Inferior parietal cortex (tissue), 1 donor: ENCODE measurements around the gene ADRM1.

ENCODE experiments used
- DNase-seq: peaks from one replicate; pipeline ENCODE4 v3.0.0-alpha.2; 2016; ENCODE audit errors: extremely low spot score

ADRM1 gene

DNA sequence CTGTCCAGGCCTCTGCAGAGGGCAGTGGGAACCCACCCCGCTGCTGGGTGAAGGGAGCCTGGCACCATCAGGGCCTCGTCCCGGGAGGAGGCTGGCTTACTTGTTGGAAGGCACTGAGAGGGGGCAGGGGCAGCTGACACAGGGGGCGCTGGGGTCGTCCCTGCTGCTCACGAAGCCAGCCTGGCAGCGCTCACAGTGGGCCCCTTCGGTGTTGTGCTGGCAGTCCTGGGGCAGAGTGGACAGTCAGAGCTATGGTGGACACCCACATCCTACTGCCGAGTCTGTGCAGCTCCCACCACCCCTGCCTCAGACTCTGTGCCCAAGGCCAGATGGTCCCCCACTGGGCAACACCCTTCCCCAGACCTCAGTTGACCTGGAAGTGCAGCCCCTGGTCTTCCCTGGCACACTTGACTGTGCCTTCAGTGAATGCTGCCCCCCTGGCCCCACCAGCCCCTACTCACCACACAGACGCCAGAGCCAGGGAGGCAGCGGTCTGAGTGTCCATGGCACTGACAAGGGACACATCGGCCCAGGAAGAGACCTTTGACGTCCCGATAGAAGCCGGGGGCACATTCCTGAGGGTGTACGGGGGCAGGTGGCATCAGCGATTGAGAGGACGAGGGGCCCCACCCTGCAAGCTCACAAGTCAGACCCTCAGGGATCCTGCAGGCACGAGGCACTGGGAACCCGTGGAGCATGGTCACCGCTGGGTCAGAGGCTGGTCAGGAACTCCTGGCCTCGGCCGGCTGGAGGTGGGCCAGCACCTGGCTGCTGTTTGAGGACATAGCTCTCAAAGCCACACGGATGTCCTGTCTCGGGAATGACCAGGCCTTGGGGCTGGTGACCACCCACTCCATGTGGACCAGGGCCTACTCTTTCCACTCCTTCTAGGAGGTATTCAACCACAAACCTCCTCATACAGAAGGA is 21.4 kb downstream of the ADRM1 start:
- no peak for DNase-seq

DNA sequence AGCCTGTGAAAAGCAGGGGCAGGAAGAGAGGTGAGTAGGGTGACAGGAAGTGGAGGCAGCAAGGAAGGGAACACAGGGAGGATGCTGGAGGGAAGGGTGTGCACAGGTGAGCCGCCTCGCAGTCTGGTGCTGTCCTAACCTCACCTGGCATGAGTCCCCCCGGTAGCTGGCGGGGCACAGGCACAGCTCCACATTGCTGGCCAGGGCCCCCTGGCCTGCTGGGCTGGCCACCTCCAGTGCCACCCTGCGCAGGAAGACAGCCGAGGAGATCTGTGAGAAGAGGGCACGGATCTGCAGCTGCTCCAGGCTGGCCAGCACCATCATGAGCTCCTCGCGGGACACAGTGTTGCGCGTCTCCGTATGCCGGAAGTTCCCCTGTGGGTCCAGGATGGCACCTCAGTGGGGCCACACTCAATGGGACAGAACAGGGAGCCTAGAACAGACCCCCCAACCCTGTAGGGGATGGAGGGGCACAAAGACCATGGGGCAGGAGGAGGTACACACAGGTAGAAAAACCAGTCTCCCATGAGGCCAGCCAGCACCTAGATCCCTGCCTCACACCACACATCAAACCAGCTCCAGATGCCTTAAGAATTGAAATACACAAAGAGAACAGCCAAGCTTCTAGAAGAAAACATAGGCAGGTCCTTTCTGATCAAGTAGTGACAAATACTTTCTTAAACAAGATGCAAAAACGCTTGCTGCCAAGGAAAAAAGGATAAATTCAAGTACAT is 22.5 kb downstream of the ADRM1 start:
- no peak for DNase-seq

DNA sequence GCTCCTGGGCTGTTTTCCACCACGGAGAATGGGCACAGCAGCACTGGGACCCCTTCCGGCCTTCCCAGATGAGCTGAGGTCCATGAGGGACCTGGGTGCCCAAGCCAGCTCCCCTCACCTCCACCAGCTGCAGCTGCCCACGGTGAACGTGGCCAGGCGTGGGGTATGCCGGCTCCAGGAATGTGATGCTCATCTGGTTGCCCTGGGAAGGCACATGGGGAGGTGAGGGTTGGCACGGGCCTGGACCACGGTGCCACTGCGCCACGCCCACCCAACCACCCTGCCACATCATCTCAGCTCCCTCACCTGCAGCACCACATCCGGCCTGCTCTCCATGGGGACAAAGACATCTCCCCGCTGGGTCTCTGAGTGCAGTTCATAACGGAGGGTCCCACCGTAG is 23.8 kb downstream of the ADRM1 start:
- no peak for DNase-seq

DNA sequence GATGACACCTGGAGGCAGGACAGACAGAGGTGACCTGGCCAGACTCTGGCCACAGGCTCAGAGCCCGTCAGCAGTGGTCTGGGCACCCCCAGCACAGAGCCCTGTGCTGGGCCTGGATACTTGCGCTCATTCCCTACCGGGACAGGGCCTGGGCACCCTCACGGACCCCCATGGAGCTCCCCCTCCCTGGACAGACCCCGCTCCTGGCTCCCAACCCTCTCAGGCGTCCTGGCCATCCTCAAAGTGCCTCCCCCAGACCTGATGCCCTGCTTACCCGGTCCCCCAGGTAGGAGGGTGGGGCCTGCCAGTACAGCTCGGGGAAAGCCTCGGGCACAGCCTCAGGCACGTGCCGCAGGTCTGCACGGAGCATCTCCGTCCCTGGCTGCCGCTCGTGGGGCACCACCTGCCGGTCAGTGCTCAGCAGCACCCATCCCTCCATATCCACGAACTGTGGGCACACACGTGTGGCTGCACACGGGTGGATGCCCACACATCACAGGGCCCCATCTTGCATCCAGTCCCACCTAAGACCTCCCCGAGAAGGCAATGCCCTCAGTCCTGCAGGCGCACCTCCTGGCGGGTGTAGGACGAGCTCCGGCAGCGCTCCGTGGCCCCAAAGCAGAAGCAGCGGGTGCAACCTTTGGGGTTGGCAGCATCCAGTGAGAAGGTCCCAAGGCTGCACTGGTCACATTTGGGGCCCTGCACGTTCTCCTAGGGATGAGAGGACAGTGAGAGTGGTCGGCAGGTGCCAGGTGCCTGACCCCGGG is 24.3 kb downstream of the ADRM1 start:
- no peak for DNase-seq

DNA sequence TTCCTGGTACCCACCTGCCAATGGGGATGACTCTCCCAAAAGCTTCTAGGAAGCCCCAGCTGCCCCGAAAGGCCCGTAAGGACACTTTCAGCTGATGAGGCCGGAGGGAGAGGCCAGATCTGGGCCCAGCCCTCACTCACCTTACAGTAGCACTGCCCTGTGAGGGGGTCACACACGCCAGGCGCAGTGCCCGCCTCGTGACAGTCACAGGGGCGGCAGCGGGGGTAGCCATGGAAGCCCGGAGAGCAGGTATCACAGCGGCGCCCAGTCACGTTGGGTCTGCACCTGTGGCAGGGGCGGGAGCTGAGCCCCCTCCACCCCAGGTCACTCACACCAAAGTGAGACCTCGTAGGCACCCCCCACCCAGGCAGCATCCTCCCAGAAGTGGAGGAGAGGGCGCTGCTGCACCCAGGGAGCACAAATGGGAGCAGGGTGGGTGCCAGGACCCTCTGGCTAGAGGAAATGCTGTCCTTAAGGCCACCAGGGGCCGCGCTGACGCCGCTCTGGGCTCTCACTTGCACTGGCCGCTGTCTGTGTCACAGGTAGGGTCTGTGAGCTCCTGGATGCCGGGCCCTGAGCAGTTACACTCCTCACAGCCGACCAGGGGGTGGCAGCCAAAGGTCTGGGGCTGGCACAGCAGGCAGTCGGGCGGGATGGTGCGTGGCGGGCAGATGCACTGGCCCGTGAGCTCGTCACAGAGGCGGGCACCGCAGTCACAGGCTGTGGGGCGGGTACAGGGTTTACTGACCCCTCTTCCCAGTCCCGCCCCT is 25.1 kb downstream of the ADRM1 start:
- no peak for DNase-seq

DNA sequence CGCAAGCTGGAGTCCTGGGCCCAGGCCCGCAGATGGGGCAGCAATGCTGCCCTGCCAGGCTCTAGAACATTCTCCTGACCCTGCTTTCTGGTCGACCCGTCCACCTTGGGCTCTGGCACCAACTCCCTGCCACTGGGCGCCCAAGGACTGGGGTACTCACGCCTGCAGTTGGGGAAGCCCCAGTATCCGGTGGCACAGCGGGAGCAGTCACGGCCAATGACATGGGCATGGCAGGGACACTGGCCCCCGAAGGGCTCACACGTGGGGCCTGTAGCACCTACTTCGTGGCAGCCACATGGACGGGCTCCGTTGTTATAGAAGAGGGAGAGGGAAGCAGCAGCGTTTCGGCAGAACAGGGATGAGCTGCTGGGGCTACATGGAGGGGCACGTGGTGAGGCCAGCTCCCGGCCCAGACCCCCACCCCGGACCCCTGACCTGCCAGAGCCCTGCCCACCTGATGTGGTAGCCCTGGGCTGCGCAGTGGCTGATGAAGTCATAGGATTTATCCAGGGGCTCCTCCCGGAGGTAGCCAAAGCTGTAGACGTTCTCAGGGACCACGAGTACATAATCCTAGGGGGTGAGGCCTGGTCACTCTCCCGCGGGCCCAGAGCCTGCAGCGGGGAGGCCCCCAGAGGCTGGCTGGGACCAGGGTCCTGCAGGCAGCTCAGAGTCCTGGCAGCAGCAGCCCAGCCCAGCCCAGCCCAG is 26.0 kb downstream of the ADRM1 start:
- DNase-seq = no peak

DNA sequence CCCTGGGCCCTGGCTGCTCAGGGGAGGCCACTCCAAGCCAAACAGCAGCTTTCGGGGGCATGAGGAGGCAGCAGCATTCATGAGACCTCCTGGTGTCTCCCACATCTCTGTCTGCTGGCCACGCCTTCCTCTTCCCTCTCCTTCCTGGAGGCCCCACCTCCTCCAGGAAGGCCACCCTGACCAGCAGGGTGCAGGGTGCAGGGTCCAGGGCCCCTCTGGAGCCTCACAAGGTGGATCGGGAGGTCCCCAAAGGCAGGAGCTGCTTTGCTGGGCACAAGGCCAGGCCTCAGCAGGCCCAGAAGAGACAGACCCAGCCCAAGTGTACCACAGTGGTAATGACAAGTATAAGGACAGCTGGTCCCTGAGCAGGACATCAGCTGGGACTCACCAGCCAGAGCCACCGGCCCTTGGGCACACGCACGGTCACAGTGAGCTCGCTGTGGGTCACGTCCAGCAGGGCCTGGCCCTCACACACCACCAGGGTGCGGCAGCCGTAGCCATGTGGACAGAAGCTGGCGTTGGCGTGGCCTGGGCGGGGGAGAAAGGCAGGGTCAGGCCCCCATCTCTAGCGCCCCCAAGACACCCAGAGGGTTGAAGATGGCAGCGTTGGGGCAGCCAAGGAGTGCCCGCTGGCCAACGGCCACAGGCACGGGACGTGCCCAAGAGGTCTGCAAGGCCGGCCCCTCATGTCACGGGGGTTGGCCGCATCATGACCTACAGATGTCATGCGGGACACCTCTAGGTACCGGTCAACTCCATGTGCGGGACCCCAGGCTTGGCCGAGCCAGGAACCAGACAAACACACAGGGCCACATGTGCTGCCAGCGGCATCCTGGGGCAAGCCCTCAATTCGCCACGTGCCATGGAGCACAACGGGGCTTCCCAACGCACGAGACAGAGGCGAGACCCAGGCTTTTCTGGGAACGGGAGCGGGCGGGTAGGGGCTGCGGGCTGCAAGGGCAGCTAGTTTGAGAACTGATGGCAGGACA is 26.9 kb downstream of the ADRM1 start:
- no peak for DNase-seq

DNA sequence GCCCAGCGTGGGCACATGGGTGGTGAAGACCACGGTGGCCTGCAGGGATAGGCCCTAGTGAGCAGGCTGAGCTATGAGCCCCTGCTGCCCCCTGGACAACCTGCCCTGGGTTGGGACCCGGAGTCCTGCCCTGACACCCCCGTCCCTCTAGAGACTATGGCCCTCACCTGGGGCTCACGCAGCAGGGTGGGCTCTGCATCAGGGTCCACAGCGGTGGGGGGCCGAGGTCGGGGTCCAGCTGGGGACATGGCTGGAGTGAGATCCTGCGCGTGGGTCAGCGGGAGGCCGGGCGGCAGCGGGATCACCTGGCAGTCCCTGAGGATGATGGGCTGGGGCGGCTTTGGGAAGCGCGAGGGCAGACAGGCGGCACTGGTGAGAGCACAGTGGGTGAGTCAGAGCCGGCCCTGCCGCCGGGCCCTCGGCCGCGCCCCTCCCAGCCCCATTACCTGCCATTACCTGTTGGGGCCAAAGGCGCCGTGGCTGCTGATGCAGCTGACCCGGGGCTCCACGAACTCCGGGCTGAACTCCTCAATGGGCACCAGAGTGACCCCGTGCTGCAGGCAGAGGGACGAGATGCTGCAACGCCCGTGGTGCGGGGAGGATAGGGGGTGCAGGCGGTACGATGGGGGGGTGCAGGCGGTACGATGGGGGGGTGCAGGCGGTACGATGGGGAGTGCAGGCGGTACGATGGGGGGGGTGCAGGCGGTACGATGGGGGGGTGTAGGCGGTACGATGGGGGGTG is 27.9 kb downstream of the ADRM1 start:
- no peak for DNase-seq

DNA sequence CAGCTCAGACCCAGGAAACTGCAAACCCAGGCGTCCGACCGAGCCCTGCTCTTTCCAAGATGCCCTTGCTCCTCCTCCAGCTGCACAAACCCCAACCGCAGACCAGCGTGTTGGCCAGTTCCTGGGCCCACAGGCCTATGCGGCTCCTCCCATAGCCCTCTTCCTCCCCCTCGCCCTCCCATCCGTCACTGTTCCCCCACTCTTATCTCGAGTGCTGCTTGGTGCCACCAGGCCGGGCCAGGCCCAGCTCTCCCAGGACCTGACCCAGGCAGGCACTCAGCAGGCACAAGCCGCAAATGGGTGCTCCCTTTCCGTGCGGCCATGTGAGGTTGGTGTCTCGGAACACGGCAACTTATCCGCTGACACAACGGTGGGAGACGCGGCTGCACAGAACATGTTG is 28.6 kb downstream of the ADRM1 start:
- DNase-seq = no peak

DNA sequence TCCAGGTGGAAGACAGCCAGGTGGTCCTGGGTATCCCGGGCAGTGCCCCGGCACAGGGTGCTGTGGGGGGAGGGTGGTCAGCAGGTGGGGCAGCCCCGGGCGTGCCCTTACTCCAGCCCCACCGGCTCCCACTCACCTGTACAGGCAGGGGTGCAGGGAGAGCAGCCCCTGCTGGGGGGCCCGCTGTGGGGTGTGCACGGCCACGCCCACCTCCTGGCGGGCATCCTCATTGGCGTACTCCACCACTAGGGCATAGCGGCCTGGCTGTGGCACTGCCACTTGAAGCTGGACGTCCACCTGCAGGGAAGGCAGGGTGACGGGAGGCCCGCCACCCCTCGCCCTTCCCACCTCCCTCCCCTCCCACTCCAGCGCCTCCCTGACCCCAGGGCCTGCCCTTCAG is 29.6 kb downstream of the ADRM1 start:
- no peak for DNase-seq

DNA sequence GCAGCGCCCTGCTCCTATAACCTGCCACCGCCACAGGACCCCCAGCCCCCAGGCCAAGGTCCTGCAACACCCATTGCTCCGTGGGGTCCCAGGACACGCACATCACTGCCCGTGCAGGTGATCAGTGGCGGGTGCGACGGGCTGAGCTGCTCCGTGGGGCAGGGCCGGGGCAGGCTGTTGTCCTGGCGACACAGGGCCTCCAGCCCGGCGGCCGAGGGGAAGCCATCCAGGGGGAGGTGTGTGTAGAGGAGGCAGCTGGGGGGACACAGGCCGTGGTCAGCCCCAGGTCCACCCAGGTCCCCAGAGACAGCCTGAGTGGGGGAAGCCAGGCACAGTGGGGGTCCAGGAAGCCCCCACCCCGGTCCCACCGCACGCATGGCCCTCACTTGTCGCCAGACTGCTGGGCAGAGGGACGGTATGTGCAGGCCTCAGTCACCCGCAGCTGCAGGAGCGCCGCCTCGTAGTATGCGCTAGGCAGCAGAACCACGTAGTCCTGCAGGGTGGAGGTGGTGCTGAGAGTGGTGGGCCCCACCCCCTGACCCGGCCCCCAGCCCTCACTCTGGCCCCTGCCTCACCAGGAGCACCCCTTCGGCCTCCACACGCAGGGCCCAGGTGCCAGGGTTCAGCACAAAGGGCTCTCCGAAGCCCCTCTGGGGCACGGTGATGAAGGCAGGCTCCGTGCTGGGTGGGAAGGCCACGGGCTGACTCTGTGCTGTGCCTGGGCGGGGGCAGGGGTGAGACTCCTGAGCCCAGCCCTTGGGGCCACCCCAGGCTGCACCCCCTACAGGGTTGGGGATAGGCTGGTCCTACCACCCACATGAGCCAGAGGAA is 30.4 kb downstream of the ADRM1 start:
- no peak for DNase-seq

DNA sequence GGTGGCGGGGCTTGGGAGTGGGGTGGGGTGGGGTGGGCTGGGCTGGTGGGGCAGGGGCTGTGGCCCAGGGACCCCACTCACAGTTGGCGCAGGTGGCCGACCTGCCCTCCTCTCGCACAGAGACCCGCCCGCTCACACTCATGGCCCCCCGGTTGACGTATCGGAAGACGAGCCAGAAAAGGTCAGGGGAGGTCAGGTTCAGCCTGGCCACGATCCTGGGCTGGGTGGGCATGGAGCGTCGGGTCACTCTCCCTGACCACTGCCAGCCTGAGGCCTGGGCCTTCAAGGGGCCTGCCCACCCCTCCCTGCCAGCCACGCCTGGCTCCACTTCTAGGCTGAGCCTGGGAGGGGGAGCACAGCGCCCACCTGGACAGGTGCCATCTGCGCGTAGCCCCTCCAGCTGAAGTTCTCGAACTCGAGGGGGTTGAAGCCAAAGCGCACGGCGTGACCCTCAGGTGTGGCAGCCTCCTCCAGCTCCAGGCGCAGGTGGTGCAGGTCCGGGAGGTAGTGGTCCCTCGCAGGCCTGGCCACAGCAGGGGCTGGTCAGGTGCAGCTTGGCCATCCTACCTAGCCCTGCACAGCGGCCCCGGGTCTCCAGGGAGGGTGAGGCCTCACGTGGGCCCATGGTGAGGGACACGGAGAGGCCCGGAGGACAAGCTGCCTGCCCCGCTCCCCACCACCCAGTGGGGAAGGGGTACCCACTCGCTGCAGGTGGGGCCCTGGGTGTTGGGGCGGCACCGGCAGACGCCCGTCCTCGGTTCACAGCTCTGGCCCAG is 31.2 kb downstream of the ADRM1 start:
- DNase-seq = no peak

DNA sequence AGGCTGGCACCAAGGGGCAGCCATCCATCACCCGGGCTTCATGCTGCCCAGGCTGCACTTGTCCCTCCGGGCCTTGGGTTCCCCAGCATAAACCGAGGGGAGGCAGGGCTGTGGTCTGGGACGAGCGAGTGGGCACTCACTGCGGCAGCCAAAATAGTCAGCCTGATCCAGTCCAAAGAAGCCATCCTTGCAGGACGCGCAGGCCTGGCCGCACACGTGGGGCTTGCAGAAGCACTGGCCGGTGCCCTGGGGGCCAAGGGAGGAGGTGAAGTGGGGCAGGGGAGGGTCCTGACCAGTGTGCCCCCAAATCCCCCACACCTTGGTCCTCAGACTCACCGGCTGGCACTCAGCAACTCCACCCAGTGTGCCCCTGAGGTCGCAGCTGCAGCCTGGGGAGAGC is 32.1 kb downstream of the ADRM1 start:
- no peak for DNase-seq

DNA sequence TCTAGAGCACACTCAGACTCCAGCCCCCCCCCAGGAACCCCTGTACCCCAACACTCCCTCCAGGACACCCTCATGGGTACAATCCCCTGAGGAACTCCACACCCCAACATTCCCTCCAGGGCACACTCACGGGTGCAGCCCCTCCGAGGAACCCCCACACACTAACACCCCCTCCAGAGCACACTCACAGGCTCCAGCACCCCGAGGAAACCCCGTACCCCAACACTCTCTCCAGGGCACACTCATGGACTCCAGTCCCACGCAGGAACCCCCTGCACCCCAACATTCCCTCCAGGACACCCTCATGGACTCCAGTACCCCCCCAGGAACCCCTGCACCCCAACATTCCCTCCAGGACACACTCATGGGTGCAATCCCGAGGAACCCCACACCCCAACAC is 32.7 kb downstream of the ADRM1 start:
- DNase-seq = no peak

DNA sequence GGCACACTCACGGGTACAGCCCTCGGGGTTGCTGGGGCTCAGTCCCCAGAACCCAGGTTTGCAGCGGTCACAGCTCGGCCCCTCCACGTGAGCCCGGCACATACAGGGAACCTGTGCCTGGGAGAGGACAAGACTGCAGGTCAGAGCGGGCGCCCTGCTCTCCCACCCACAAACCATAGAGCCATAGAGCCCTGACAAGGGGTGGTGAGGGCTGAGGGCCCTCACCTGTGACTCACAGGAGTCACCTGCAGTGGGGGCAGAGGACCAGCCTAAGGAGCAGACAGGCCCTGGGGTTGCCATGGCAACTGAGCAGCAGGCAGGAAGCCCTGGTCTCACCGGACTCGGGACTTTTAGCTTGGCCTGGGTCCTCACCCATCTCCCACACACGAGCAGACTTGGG is 33.5 kb downstream of the ADRM1 start:
- no peak for DNase-seq

DNA sequence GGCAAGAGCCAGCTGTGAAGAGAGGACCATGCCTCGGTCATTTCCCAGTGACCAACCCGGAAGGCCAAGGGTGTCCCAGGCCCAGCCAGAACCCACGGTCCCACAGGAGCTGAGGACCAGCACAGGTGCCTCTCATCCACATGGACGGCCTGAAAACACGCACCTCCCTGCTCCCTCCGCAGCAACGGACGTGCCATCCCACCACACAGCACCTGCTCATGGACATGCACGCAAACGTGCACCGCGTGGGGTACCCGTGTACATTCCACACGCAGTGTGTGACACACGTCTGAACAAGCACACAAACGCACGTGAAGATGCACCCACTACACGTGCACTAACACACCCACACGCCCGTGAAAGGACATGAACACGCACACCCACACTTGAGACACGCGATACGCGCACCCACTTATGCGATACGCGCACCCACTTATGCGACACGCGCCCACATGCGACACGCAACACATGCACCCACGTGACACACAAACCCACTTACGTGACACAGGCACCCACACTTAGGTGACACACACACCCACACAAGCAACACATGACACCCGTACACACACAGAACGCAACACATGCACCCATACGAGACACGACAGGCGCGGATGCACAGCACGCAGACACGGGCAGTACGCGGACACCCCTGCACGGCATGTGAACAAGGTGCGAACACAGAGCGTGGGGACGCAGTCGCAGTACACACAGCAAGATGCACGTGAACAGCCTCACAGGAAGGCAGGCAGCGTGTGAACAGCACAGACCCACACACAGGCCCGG is 34.2 kb downstream of the ADRM1 start:
- no peak for DNase-seq
